Stimulated activated CD4-positive, alpha-beta T cell treated with anti-CD3 and anti-CD28 coated beads, Interleukin-2, amount 100 ng/mL, for 4 hours (primary cell): ENCODE measurements around the gene MYH14.

Experiments
- DNase-seq: peaks from one replicate; pipeline ENCODE4 v3.0.0-alpha.2; 2020; ENCODE audit warnings: low read depth

The MYH14 gene

GRCh38 chr19:50261446-50261970, 58.1 kb downstream of the MYH14 start:
- no peak for DNase-seq

- DNase-seq = no peak
Measured at GRCh38 chr19:50263176-50263575, 59.8 kb downstream of the MYH14 start.

- no peak for DNase-seq
Measured at GRCh38 chr19:50264483-50265186, 61.2 kb downstream of the MYH14 start.

GRCh38 chr19:50266041-50266440, 62.6 kb downstream of the MYH14 start:
- no peak for DNase-seq

- peak; percentile 7 for DNase-seq
Measured at GRCh38 chr19:50266896-50267295, 63.5 kb downstream of the MYH14 start.

GRCh38 chr19:50268041-50268440, 64.6 kb downstream of the MYH14 start:
- no peak for DNase-seq

- DNase-seq = no peak
Measured at GRCh38 chr19:50268501-50268900, 65.1 kb downstream of the MYH14 start.

GRCh38 chr19:50269653-50270052, 66.2 kb downstream of the MYH14 start:
- no peak for DNase-seq

GRCh38 chr19:50272263-50272897, 69.0 kb downstream of the MYH14 start:
- DNase-seq = no peak

GRCh38 chr19:50273821-50274220, 70.4 kb downstream of the MYH14 start:
- DNase-seq = no peak

GRCh38 chr19:50275577-50276368, 72.4 kb downstream of the MYH14 start:
- DNase-seq = no peak

- no peak for DNase-seq
Measured at GRCh38 chr19:50276370-50277063, 73.1 kb downstream of the MYH14 start.

- no peak for DNase-seq
Measured at GRCh38 chr19:50277966-50278580, 74.7 kb downstream of the MYH14 start.

GRCh38 chr19:50280074-50280473, 76.7 kb downstream of the MYH14 start:
- no peak for DNase-seq

- DNase-seq = no peak
Measured at GRCh38 chr19:50280983-50281382, 77.6 kb downstream of the MYH14 start.

GRCh38 chr19:50281491-50281890, 78.1 kb downstream of the MYH14 start:
- no peak for DNase-seq

- DNase-seq = no peak
Measured at GRCh38 chr19:50285833-50286232, 82.4 kb downstream of the MYH14 start.

GRCh38 chr19:50286443-50286842, 83.0 kb downstream of the MYH14 start:
- no peak for DNase-seq

- DNase-seq = no peak
Measured at GRCh38 chr19:50287331-50287730, 83.9 kb downstream of the MYH14 start.

- no peak for DNase-seq
Measured at GRCh38 chr19:50288954-50289353, 85.5 kb downstream of the MYH14 start.

- DNase-seq = no peak
Measured at GRCh38 chr19:50290011-50290410, 86.6 kb downstream of the MYH14 start.

- DNase-seq = no peak
Measured at GRCh38 chr19:50290775-50291174, 87.4 kb downstream of the MYH14 start.
